Measurements from ENCODE around the gene EYS.

Gene EYS

GRCh38 chr6:64969139-64969538 lies 737.9 kb downstream of the EYS start:
- no peak for DNase-seq (ENCODE audit: low read depth in 3 of 3)

- DNase-seq (ENCODE audit: low read depth in 3 of 3) = no peak
Observed at GRCh38 chr6:64955435-64955848, 751.6 kb downstream of the EYS start.

GRCh38 chr6:64949257-64949656 lies 757.8 kb downstream of the EYS start:
- no peak for DNase-seq (ENCODE audit: low read depth in 3 of 3)

GRCh38 chr6:64948261-64948660 lies 758.8 kb downstream of the EYS start:
- no peak for DNase-seq (ENCODE audit: low read depth in 3 of 3)

- no peak for DNase-seq (ENCODE audit: low read depth in 3 of 3)
Observed at GRCh38 chr6:64945450-64945849, 761.6 kb downstream of the EYS start.

DNA sequence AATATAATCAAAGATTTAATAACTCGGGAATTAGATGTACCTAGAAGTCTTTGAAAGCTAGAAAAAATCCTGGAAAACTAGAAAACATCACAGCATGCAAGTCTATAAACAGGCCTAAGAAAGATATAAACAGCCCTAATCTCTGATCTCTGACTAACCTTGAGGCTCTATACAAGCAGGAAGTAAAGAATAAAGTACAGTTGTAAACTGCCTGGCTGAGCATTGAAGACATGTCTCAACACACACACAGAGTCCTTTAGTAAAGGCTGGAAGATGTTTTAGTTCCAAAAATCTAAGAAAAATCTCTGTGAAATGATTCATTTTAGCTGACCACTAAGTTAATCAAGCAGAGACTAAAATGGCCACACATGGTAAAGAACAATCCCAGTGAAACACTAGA lies 774.5 kb downstream of the EYS start:
- no peak for DNase-seq (ENCODE audit: low read depth in 3 of 3)

DNA sequence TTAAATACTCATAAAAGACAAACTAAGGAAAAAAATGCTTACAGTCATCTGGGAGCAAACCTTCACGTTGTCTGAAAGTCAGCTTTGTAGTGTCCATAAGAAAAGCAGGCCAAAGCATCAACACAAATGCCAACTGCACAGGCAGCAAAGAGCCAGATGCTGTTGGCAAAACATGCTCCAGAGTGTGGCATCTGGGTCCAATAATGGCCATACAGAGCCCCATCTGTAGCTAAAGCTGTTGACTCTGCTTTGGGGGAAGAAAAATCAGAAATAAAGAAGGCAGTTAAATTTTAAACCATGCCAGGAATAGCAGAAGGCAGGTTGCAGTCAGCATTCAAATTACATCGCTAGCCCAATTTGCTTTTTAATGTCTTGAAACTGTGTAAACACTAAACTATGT lies 776.3 kb downstream of the EYS start:
- DNase-seq (ENCODE audit: low read depth in 3 of 3) = no peak

- no peak for DNase-seq (ENCODE audit: low read depth in 3 of 3)
Observed at GRCh38 chr6:64926051-64926450, 781.0 kb downstream of the EYS start.

DNA sequence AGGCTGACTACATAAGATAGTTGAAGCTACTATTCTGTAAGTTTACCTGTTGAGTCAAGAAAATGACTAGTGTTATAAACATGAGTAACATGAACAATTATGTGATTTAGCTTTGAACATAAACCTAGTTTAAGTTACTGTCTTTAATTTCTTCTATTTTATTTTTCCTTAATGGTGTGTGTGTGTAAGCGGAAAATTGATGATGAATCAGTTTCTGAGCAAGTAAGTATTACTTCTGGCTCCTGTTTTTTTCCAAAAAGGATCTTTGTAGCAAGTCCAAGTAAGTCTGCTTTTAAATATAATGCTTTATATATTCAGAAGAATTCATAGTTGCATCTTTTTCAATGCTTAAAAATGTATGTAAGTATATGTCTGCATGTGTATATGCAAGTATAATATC lies 786.8 kb downstream of the EYS start:
- no peak for DNase-seq (ENCODE audit: low read depth in 3 of 3)

DNA sequence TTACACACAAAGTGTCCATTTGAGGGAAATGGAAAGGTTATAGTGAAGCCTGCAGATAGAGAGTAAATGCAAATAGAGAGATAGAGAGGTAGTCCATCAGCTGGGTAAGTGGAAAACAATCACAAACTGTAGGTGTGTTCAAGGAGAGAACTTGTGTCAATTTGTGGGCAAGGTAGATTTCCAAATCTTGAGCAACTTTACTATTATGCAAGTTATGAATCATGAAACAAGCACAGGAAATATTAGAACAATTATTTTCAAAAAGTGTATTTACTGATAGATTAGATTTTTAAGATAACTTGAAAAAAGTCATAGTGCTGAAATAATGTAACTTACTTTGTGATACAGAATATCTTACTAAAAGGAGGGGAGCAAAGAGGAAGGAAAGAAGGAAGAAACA lies 792.9 kb downstream of the EYS start:
- no peak for DNase-seq (ENCODE audit: low read depth in 3 of 3)

DNA sequence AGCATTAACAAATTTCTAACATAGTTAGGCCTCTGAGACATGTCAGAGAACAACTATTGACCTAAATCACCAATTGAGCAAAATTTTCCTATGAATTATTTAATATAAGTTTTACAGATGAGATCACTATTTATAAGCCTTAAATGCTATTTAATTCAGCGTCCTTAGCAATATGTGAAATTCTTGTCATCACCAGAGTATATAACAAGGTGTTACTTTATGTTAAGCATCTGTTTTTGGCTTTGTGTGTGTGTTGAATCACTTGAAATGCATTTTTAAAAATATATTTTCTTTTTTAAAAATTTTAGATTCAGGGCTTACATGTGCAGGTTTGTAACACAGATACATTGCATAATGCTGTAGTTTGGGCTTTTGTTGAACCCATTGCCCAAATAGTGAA lies 794.1 kb downstream of the EYS start:
- DNase-seq (ENCODE audit: low read depth in 3 of 3) = no peak

DNA sequence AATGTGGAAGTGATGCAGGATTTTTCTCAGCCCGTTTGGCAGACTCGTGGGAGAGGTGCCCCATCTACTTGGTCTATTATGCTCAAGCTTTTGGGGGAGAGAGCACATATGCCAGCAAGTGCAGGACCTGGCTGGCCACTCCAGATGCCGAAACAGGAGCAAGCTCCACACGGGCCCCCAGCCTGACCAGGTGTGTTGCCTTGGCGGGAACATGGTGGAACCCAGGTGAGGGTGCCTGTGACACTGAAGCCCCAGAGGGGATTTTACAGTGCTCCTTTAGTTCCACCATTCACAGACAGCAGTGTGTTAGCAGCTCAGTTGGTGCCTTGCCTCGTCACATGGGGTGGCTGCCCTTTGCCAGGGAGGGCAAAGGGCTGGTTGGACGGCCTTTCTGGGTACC lies 798.9 kb downstream of the EYS start:
- DNase-seq (ENCODE audit: low read depth in 3 of 3) = no peak

GRCh38 chr6:64904616-64905015 lies 802.4 kb downstream of the EYS start:
- DNase-seq (ENCODE audit: low read depth in 3 of 3) = no peak

GRCh38 chr6:64902596-64902995 lies 804.4 kb downstream of the EYS start:
- DNase-seq (ENCODE audit: low read depth in 3 of 3) = no peak

DNA sequence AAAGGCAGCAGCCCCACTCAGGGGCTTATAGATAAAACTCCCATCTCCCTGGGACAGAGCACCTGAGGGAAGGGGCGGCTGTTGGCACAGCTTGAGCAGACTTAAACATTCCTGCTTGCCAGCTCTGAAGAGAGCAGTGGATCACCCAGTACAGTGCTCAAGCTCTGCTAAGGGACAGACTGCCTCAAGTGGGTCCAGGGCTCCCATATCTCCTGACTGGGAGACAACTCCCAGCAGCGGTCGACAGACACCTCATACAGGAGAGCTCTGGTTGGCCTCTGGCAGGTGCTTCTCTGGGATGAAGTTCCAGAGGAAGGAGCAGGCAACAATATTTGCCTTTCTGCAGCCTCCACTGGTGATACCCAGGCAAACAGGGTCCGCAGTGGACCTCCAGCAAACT lies 810.1 kb downstream of the EYS start:
- DNase-seq (ENCODE audit: low read depth in 3 of 3) = no peak

GRCh38 chr6:64895945-64896344 lies 811.1 kb downstream of the EYS start:
- no peak for DNase-seq (ENCODE audit: low read depth in 3 of 3)

GRCh38 chr6:64890609-64891008 lies 816.4 kb downstream of the EYS start:
- DNase-seq (ENCODE audit: low read depth in 3 of 3) = no peak

DNA sequence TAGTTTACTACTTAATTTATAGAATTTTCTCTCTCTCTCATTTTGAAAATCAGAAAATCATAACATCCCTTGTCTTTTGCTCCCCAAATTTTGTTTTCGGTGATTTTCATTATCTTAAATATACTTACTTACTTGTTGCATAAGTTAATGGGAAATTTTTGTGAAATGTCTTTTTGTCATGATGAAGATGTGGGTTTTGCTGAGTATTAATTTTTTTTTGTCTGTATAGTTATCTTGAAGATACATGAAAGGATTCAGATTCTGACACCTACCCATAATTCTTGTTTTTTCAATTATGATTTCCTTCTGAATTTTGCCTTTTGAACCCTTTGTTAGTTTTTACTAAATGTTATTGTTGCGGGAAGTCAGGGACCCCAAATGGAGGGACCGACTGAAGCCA lies 817.9 kb downstream of the EYS start:
- DNase-seq (ENCODE audit: low read depth in 3 of 3) = no peak

DNA sequence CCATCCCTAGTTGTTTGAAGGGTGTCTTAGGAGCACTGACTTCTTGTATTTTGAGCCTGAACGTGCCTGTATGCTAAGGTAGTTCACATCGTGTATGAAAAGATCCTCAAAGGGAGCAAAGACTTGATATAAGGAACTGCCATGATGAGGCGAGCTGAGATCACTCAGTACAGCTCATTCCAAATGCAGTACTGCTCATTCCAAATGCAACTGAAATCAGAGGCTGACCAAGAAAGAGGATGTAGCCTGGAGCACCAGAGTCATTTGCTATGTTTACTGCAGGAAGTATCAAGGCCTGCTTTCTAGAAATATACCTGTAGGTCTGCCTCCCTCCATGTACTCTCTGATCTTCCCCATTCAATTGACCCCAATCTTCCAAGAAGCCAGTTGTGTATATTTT lies 832.2 kb downstream of the EYS start:
- no peak for DNase-seq (ENCODE audit: low read depth in 3 of 3)

- DNase-seq (ENCODE audit: low read depth in 3 of 3) = no peak
Observed at GRCh38 chr6:64872633-64873032, 834.4 kb downstream of the EYS start.

GRCh38 chr6:64861039-64861651 lies 845.9 kb downstream of the EYS start:
- DNase-seq (ENCODE audit: low read depth in 3 of 3) = no peak

- no peak for DNase-seq (ENCODE audit: low read depth in 3 of 3)
Observed at GRCh38 chr6:64860203-64860602, 846.8 kb downstream of the EYS start.

DNA sequence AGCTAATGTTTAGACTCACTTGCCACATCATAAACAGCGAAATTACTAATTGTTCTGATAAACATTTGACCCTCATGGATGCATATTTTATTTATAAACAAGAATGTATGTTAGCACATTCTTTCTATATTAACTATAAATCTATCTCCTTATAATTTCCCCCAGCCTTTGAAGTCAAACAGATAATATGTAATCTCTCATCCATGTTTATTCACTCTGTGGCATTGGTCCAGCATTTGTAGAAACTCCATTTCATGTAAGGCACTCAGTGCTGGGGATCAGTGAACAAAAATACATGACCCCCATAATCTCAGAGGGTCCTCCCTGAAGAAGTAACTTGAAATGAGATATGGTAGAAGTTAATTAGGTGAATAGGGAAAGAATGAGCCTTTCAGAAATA lies 856.9 kb downstream of the EYS start:
- no peak for DNase-seq (ENCODE audit: low read depth in 3 of 3)

- no peak for DNase-seq (ENCODE audit: low read depth in 3 of 3)
Observed at GRCh38 chr6:64848467-64848866, 858.6 kb downstream of the EYS start.

DNA sequence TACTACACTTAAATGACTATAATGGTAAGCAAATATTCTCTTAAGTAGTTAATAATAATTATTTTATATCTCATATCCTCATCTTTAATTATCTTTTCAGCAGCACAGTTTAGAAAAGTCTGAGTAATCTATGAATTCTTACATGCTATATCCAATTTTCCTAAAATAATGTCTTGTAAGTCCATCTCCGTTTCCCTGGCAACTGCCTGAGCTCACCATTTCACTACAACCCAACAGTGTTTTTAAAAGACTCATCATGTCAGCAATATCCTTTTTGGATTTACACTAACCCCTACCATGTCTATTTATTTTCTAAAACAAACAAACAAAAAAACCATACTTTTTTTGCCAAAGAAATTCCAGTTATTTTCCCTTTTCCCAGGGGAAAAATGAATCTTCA lies 859.6 kb downstream of the EYS start:
- no peak for DNase-seq (ENCODE audit: low read depth in 3 of 3)
